RPMI7951 (cell line): ENCODE data around the gene LCN10. TPM values are rescaled to one million over a fixed set of nuclear protein-coding genes. Genes with fewer than 3 reads are reported as not detected.

Experiments
- DNase-seq: peaks from one replicate; pipeline ENCODE4 v3.0.0-alpha.2; 2012; ENCODE audit warnings: low read depth
- total RNA-seq: library from RNA; depleted of rRNA; stranded (reverse); fragments of >200 nt; shearing (Covaris generic); gene quantifications from 2 replicates; pipeline ENCODE4 v1.2.3, GENCODE V29; 2014

The LCN10 gene
- total RNA-seq, 1 experiment from 2014 or later: not detected

GRCh38 chr9:136739509-136739908 lies 3.2 kb downstream of the LCN10 start:
- no peak for DNase-seq

- no peak for DNase-seq
Observed at GRCh38 chr9:136738960-136739359, 3.8 kb downstream of the LCN10 start.

- no peak for DNase-seq
Observed at GRCh38 chr9:136735812-136736480, 6.8 kb downstream of the LCN10 start.

GRCh38 chr9:136734837-136735496 lies 7.8 kb downstream of the LCN10 start:
- no peak for DNase-seq

- DNase-seq: no peak
Observed at GRCh38 chr9:136733611-136734010, 9.1 kb downstream of the LCN10 start.

- no peak for DNase-seq
Observed at GRCh38 chr9:136732444-136733178, 10.1 kb downstream of the LCN10 start.

- DNase-seq: no peak
Observed at GRCh38 chr9:136729926-136730325, 12.8 kb downstream of the LCN10 start.

GRCh38 chr9:136729144-136729543 lies 13.6 kb downstream of the LCN10 start:
- no peak for DNase-seq

GRCh38 chr9:136728548-136729123 lies 14.1 kb downstream of the LCN10 start:
- peak; percentile 52 for DNase-seq

GRCh38 chr9:136728080-136728547 lies 14.6 kb downstream of the LCN10 start:
- peak; percentile 83 for DNase-seq

GRCh38 chr9:136726631-136727191 lies 16.0 kb downstream of the LCN10 start:
- peak; percentile 50 for DNase-seq

- no peak for DNase-seq
Observed at GRCh38 chr9:136726118-136726517, 16.6 kb downstream of the LCN10 start.

GRCh38 chr9:136725612-136726011 lies 17.1 kb downstream of the LCN10 start:
- no peak for DNase-seq

GRCh38 chr9:136724772-136725171 lies 18.0 kb downstream of the LCN10 start:
- no peak for DNase-seq

GRCh38 chr9:136723989-136724388 lies 18.8 kb downstream of the LCN10 start:
- no peak for DNase-seq

- no peak for DNase-seq
Observed at GRCh38 chr9:136723362-136723976, 19.3 kb downstream of the LCN10 start.

GRCh38 chr9:136722969-136723356 lies 19.8 kb downstream of the LCN10 start:
- no peak for DNase-seq

- no peak for DNase-seq
Observed at GRCh38 chr9:136722093-136722968, 20.4 kb downstream of the LCN10 start.

GRCh38 chr9:136721339-136722092 lies 21.2 kb downstream of the LCN10 start:
- no peak for DNase-seq

- no peak for DNase-seq
Observed at GRCh38 chr9:136720898-136721338, 21.8 kb downstream of the LCN10 start.
